Measurements from ENCODE around the gene CASQ2.

The CASQ2 gene

DNA sequence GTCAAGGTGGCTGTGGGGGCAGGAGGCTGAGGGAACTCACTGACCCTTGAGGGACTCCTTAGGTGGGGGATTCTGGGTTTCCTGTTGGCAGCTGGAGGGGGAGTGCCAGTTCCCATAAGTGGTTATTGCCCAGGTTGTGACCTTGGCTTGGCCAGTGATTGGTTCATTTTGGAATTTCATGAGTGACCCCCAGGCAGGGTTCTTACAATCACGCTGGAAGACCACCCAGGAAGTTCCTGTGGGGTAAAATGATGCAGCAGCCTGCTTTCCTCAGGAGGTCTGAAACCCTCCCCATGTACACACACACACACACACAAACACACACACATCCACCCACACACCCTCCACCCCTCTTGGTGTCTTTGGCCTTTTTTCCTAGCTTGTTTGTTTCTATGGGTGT lies 109.9 kb downstream of the CASQ2 start:
- DNase-seq: no peak

DNA sequence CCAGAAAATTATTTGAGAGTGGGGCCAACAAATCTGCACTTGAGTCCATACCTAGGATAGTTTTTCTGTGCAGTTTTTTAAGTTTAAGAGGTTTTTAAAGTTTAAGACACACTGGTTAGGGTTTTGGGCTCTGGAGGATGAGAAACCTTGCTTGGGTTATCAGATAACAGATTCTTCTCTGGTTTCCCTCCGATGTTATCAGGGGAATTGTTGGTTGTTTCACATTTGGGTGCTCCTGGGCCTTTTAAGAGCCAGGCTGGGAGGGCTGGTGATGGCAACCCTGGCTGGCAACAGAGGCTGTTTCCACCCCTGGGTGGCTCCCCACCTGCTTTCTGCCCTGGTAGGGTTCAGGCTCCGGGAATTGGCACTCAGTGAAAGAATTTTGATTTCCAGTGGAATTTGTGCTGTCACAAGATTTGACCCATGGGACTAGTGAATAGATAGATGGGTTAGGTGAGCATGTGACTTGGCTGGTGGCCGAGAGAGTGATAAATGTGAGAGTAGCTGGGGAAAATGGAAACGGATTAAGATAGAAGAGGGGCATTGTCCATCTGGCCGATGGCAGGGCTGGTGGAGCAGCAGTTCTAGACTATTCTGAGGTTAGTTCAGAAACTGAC lies 111.9 kb downstream of the CASQ2 start:
- DNase-seq: no peak

DNA sequence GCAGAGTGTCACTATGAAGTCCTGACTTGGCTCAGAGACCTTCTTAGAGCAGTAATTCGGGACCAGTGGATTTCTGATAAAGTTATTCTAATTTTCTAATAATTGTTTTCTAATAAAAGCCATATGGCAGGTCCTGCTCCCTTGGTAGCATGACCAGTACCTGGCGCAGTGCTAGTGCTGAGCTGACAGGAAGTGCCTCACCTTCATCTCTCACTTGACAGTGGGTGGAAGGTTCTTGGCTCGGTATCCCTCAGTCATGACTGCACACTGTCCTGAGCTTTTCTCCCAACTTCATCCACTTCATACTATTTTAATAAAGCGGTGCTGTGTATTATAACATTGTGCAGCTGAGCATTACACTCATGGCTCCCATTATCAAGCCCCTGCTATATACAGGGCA lies 112.6 kb downstream of the CASQ2 start:
- no peak for DNase-seq

DNA sequence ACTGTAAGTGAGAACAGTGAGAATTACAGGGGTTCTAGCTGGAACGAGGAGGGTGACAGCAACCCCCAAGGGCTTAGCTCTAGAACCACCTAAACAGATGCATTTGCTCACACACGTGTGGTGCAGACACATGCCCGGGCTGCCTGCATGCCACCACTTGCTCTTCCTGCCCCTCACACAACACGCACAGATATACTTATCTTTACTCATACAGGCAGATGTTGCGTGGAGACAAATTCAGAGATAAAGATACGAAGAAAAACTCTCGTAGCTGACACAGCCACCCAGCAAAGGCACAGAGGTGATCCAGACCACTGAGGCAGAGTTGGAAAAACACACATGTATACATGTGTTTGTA lies 113.2 kb downstream of the CASQ2 start:
- no peak for DNase-seq

DNA sequence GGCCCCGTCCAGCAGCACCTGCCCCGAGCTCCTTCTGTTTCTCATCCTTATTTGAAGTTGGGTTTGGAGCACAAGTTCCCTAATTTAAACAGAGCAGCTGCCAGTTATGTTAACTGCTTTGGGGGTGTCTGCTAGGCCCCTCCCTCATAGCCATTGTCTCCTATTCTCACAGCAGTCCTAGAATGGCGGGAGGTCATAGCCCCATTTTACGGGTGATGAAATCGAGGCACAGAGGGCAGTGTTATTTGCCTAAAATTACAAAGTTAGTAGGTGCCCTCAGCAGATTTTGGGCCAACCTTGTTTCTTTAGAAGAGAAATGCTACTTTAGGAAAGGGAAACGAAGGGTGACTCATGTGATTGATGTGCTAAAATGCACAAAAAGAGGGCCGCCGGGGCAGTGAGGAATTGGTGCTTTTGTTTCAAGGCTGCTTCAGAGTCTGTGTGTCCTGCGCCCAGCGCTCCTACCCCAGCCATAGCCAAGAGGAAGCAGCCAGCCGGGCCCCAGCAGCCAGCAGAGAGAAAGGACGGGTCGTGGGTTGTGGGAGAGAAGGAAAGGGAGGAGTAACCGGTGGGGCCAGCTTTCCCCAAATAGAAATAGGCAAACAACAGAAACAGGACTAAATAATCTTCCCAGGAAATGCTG lies 113.7 kb downstream of the CASQ2 start:
- no peak for DNase-seq

DNA sequence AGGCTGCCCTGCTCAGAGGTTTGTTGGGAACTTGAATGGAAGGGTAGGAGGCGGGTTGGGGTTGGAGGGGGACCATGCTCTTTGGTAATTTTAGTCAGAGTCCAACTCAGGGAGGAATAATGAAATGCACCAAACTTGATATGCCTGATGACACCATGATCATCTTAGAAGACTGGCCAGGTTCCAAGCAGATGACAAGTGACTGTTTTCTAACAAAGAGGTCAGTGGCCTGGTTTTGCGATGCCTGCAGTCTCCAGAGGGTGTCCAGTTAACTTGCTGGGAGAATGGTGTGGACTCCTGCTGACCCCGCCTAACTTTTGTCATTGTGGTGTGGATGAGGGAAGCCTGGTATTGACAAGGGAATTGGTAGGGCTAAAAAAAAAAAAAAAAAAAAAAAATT lies 114.4 kb downstream of the CASQ2 start:
- no peak for DNase-seq

DNA sequence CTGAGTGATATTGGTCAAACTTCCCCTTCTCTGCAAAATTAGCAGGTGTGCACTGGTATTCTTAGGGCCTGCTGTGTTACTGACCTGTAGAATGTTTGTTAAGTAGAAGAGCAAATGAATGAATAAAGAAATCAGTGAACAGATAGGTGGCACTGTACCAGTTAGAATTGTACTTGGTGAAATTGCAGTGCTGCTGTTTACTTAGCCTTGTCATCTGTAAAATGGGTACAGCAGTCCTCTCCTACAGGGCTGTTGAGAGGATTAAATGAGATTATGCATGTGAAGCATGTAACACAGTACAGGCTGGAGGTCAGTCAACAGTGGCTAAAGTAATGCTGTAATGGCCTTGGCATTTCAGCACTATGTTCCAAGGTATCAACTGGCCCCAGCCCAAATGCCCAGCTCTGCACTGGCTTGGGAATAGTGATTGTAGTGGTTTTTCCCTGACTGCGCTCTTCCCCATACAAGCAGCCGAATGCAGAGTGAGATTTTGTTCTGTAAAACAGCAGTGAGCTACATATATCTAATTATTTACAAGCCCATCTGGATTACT lies 116.2 kb downstream of the CASQ2 start:
- no peak for DNase-seq

DNA sequence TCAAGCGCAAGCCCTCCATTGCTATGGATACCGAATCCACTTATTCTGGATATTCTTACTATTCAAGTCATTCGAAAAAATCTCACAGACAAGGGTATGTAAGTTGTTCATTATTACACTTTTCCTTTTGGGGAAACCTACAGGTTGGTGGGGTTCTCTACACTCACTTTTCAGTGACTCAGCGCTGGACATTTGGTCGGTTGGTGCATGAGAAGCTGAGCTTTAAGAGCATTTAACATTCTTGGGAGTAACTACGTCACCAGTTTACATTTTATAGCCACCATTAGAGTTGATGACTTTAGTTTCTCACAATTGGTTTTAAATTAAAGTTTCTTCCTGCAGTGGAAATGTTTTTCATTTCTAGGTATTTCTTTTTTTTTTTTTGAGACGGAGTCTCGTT lies 117.1 kb downstream of the CASQ2 start:
- DNase-seq: no peak

DNA sequence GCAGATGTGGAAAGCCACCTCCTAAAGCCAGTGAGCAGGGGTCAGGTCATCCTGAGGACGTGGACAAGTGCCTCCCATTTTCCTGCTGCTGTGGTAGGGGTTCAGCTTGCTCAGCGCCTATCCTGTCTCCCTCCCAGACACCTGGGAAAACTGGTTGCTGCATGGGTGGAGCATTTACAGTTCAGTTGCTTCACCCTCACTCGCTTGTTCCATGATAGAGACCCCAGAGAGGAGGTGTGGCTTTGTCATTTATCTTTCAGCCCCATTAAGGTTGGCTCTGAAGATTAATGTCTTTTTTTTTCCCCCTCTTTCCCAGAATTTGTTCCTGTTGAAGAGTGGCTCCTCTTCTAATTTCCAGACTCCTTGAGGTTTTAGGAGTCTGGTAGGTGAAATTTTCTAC lies 117.6 kb downstream of the CASQ2 start:
- no peak for DNase-seq
